Nephron progenitor cell (in vitro differentiated cells): Measurements from ENCODE around the gene TAOK1.

Source experiments
- DNase-seq: peaks from one replicate; pipeline ENCODE4 v3.0.0; 2021
- H3K27ac Mint-ChIP-seq: 2 replicates; pipeline ENCODE4 v1.8.0; 2021; ENCODE audit warnings: mild to moderate bottlenecking, moderate library complexity, mixed read lengths
- H3K27me3 Mint-ChIP-seq: 2 replicates; pipeline ENCODE4 v1.8.0; 2021; ENCODE audit warnings: mild to moderate bottlenecking, low read depth, mixed read lengths; ENCODE audit not compliant: poor library complexity
- H3K36me3 Mint-ChIP-seq: 2 replicates; pipeline ENCODE4 v1.8.0; 2021; ENCODE audit warnings: low read depth, mixed read lengths
- H3K4me1 Mint-ChIP-seq: 2 replicates; pipeline ENCODE4 v1.8.0; 2021; ENCODE audit warnings: mixed read lengths
- H3K4me3 Mint-ChIP-seq: 2 replicates; pipeline ENCODE4 v1.8.0; 2021; ENCODE audit warnings: mild to moderate bottlenecking, moderate library complexity, mixed read lengths
- H3K9me3 Mint-ChIP-seq: 2 replicates; pipeline ENCODE4 v1.8.0; 2021; ENCODE audit warnings: mild to moderate bottlenecking, moderate library complexity, mixed read lengths
- TF ChIP-seq, protein P1 (sequence below): fragments of 200-600 bp; sonication (generic); IDR thresholded peaks from 2 replicates; pipeline ENCODE4 v1.5.0; 2021; ENCODE audit warnings: antibody characterized with exemption

The TAOK1 gene

DNA sequence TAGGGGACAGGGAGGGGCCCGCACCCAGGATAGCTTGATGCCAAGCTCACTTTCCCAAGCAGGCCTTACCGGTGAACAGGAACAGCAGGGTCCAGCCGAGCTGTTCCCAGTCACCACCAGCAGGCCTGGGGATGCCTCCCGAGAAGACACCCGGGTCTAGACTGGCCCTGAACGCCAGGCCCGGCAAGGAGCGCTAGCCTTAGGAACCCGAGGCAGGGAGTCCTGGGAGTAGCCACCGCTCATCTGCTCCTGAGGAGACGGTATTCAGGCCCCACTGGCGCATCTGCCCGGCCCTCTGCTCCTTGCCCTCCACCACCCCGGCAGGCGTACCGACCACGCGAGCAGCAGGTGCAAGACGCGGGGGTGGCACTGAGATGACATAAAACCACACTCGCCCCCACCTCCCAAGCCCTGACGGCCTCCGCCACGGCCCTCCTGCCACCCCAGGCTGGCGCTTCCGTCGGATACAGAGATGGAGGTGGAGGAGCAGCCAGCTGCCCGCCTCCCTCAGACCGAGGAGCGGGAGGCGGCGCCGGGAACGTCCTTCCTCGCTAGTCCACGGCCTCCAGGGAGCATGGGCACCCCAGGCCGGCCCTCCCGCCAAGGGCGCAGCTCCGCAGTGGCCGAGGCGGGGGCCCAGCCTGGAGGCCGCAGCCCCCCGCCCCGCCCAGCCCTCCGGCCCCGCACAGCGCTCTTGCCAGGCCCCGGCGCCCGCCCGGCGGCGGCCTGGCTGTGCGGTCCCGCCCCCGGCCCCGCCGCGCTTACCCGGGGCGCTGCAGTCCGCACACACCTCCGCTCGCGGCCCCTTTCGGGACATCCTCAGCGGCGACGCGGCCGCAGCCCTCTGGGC, 198.6 kb downstream of the TAOK1 start:
- Mint-ChIP-seq H3K4me1 (peaks cover 67% of the 10 kb centered on the region), H3K27me3 (peaks cover 6% of the 10 kb centered on the region), H3K9me3 (no peaks in the 10 kb centered on the region), H3K4me3 (peak overlapping the region; percentile 89), H3K36me3 (no peaks in the 10 kb centered on the region), H3K27ac (peak overlapping the region; percentile 47)
- DNase-seq = no peak
- TF ChIP-seq, protein P1, sequence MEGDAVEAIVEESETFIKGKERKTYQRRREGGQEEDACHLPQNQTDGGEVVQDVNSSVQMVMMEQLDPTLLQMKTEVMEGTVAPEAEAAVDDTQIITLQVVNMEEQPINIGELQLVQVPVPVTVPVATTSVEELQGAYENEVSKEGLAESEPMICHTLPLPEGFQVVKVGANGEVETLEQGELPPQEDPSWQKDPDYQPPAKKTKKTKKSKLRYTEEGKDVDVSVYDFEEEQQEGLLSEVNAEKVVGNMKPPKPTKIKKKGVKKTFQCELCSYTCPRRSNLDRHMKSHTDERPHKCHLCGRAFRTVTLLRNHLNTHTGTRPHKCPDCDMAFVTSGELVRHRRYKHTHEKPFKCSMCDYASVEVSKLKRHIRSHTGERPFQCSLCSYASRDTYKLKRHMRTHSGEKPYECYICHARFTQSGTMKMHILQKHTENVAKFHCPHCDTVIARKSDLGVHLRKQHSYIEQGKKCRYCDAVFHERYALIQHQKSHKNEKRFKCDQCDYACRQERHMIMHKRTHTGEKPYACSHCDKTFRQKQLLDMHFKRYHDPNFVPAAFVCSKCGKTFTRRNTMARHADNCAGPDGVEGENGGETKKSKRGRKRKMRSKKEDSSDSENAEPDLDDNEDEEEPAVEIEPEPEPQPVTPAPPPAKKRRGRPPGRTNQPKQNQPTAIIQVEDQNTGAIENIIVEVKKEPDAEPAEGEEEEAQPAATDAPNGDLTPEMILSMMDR = no peak

- H3K27me3 Mint-ChIP-seq = peaks cover 13% of the 10 kb centered on the region
- TF ChIP-seq, protein P1 = no peak
- H3K4me3 Mint-ChIP-seq = peak within 1 kb of the TSS; percentile 89
- no peak within 1 kb of the TSS for H3K27ac Mint-ChIP-seq
- peak; percentile 89 for DNase-seq
- peaks cover 64% of the 10 kb centered on the region for H3K4me1 Mint-ChIP-seq
- no peaks in the 10 kb centered on the region for H3K9me3 Mint-ChIP-seq
- H3K36me3 Mint-ChIP-seq = no peaks in the 10 kb centered on the region
These were observed 199.6 kb downstream of the TAOK1 start, which contains the start of gene GIT1 for GRCh38 chr17:29589524-29590410. GIT1 (minus strand) TSS chr17:29589648; CDS start chr17:29589378, 270 bp downstream.

DNA sequence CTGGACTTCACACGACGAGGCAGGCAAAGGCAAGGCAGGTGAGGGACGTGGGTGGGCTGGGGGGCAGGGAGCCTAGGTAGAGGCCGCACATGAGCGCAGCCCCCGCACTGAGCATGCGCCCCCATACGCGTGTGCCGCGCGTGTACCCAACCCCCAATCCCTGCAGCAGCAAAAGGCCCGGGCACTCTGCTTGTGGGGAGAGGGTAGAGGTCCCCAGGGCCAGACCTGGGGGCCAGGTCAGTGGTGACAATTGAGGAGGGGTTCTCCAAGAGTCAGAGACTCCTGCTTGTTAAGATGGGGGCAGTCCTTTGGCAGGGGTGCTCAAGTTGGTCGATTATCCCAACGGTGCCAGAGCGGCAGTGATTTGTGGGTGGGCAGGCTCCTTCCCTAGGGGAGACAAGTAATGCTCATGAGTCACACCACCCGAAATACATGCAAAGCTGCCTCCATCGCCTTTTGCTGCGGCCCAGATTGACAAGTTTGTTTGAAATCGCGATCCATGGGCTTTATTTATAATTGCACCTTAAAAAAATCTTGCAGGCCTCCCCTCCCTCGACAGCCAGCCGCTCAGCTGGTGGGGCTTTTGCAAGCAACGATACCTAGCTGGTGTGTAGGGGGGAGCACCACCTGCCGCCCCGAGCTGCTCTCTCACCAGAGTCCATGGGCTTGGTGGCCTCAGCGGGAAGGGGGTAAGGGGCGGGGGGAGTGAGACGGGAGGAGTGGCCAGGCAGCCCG, 200.4 kb downstream of the TAOK1 start:
- H3K4me3 Mint-ChIP-seq = peak overlapping the region; percentile 84
- H3K36me3 Mint-ChIP-seq = no peaks in the 10 kb centered on the region
- DNase-seq = peak; percentile 26
- H3K27me3 Mint-ChIP-seq = peaks cover 13% of the 10 kb centered on the region
- TF ChIP-seq, protein P1 = no peak
- H3K9me3 Mint-ChIP-seq = no peaks in the 10 kb centered on the region
- no peak overlapping the region for H3K27ac Mint-ChIP-seq
- H3K4me1 Mint-ChIP-seq = peaks cover 65% of the 10 kb centered on the region

GRCh38 chr17:29591146-29591736, 201.1 kb downstream of the TAOK1 start:
- peaks cover 13% of the 10 kb centered on the region for H3K27me3 Mint-ChIP-seq
- TF ChIP-seq, protein P1 = no peak
- peaks cover 67% of the 10 kb centered on the region for H3K4me1 Mint-ChIP-seq
- H3K9me3 Mint-ChIP-seq = no peaks in the 10 kb centered on the region
- peak overlapping the region; percentile 84 for H3K4me3 Mint-ChIP-seq
- DNase-seq = peak; percentile 54
- H3K27ac Mint-ChIP-seq = no peak overlapping the region
- no peaks in the 10 kb centered on the region for H3K36me3 Mint-ChIP-seq

DNA sequence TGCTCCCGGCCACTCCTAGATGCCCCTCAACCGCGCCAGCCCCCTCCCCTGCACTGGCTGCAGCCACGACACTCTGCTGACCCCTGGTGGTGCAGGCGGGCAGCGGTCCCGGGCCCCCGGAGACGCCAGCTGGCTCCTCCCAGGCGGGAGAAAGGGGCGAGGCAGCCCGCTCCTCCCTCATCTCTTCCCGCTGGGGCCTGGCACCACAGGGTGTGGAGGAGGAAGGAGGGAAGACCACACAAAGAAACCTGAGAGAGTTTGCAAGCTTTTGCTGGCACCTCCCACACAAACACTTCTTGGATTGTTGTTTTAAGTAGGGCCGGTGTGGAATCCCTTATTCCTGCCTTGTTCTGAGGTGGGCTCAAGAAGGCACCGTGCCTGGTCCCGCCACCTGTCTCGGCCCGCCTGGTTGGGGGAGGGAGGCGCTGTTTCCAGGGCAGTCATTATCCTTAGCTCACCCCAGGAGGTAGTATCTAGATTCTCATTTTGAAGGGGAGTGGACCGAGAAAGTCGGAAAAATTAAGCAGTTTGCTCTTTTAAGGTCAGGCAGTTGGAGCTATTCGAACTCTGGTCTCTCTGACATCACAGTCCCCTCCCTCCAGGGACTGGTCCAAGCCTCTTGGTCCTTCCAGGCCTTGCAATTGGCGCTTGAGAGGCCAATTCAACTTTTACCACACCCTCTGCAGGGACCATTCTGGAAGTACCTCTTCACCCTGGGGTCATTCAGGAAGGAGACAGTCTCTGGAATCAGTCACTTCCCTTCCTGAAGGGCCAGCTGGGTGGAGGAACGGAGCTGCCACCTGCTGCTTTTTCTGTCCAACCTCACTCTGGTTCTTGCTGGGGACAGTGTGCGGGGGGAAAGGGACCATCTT, 201.8 kb downstream of the TAOK1 start:
- H3K36me3 Mint-ChIP-seq = no peaks in the 10 kb centered on the region
- TF ChIP-seq, protein P1 = peak; percentile 99
- no peaks in the 10 kb centered on the region for H3K9me3 Mint-ChIP-seq
- H3K4me1 Mint-ChIP-seq = peaks cover 72% of the 10 kb centered on the region
- peaks cover 13% of the 10 kb centered on the region for H3K27me3 Mint-ChIP-seq
- H3K4me3 Mint-ChIP-seq = peak overlapping the region; percentile 84
- DNase-seq = peak; percentile 99
- H3K27ac Mint-ChIP-seq = no peak overlapping the region
